SK-MEL-5 (cell line): ENCODE data around the gene CCDC180. TPM values are rescaled to one million over a fixed set of nuclear protein-coding genes. Genes with fewer than 3 reads are reported as not detected.
"Not testable (repeated sequence)": the region's sequence is repeated elsewhere in the genome, so short reads cannot be mapped to it uniquely, and the experiment has no call there.

Source experiments
- DNase-seq: peaks from one replicate; pipeline ENCODE4 v3.0.0-alpha.2; 2016; ENCODE audit warnings: low read depth, low spot score
- in situ Hi-C: cut with HindIII; loops from 2 replicates; pipeline ENCODE4 v1.10.0; 2016; ENCODE audit warnings: low sequenced_read_pairs, high pct_unique_total_duplicates, low pct_unique_long_range_greater_than_20kb
- polyA plus RNA-seq, 2 experiments: library from polyadenylated mRNA; depleted of rRNA; stranded (reverse); fragments of >200 nt; gene quantifications; 2 replicates each; pipeline ENCODE4 v1.2.3, GENCODE V29; 2015
- total RNA-seq: library from RNA; depleted of rRNA; stranded (reverse); fragments of >200 nt; shearing (Covaris generic); gene quantifications from 2 replicates; pipeline ENCODE4 v1.2.3, GENCODE V29; 2014; rRNA removed

Gene CCDC180
- 0.37 and 0.88 TPM in 2 replicates for total RNA-seq
- polyA plus RNA-seq (2015; cell fraction: cytosol; rRNA removed) = 0.09 TPM in 1 of 2 replicates, not detected in the other
- polyA plus RNA-seq (2015; cell fraction: nucleus; rRNA removed) = 0.51 and 0.70 TPM in 2 replicates

- in situ Hi-C loops = no loop called here
Measured at GRCh38 chr9:97307500-97308163, at the start of gene CCDC180. CCDC180 (plus strand) TSS chr9:97307659; CDS start chr9:97308064, 405 bp downstream.

DNA sequence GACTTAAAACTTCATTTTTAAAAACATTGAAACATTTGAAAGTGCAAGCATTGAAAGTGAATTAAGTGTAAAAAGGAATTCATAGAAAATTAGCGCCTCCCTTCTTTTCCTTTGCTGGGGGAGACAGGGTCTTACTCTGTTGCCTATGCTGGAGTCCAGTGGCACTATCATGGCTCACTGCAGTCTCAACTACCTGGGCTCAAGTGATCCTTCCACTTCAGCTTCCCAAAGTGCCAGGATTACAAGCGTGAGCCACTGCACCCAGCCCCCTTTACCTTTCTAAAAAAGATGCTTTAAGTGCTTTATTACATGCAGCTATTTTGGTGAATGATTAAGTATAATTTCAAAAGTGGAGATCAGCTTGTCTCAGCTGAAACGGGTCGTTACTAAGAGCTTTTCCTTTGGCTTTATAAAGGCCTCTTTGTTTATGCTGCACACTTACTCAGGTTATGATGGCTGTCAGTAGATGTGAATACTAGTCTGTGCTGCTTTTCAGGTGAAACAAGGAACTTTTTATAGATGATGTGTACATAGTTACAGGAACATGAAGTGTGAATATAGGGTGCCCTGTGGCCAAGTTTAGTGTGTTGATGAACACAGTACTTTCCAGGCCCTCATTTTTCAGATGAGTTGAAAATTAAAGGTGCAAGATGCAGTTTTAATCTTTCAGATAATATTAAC, 47.5 kb upstream of the CCDC180 start:
- peak; percentile 38 for DNase-seq
- in situ Hi-C loops = not testable (repeated sequence)

More at GRCh38 chr9:97307500-97308163, at the start of gene CCDC180:
- DNase-seq = no peak

GRCh38 chr9:97271292-97271691, 36.2 kb upstream of the CCDC180 start:
- no peak for DNase-seq
- in situ Hi-C loops = no loop called here

DNA sequence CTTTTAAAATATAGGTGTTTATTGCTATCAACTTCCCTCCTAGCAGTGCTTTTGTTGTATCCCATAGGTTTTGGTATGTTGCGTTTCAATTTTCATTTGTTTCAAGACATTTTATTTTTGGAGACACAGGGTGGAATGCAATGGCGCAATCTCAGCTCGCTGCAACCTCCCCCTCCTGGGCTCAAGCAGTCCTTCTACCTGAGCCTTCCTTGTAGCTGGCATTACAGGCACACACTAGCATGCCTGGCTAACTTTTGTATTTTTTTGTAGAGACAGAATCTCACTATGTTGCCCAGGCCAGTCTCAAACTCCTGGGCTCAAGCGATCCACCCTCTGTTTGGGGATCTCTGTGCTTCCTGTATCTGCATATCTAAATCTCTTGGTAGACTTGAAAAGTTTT, 35.4 kb upstream of the CCDC180 start:
- no peak for DNase-seq
- in situ Hi-C loops = no loop called here

GRCh38 chr9:97276310-97276852, 31.1 kb upstream of the CCDC180 start:
- in situ Hi-C loops = no loop called here
- no peak for DNase-seq

DNA sequence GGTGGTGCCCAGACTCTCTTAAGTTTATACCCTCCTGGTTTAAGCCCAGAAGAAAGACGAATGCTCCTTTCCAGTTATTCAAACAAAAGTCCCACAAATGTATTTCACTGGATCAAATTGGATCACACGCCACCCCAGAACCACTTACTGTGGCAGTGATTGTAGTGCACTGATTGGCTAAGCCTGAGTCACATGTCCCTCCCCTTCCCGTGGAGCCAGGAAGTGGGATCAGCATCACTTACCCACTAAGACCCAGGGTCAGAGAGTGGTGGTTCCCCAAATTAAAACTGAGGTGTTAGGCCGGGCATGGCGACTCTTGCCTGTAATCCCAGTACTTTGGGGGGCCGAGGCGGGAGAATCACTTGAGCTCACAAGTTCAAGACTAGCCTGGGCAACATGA, 29.5 kb upstream of the CCDC180 start:
- in situ Hi-C loops = no loop called here
- DNase-seq = no peak

GRCh38 chr9:97280755-97281330, 26.6 kb upstream of the CCDC180 start:
- in situ Hi-C loops = no loop called here
- no peak for DNase-seq

- in situ Hi-C loops = no loop called here
Measured at GRCh38 chr9:97283768-97284167, 23.7 kb upstream of the CCDC180 start.

DNA sequence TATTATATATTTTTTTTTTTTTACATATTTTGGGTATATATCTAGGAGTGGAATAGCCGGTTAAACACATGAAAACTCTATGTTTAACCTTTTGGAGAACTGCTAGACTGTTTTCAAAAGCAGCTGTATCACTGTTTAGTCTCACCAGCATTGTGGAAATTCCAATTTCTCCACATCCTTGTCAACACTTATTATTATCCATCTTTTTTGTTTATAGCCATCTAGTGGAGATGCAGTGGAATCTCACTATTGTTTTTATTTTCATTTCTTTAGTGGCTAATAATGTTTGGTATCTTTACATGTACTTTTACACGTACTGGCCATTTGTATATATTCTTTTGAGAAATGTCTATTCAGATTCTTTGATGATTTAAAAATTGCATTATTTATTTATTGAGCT, 22.7 kb upstream of the CCDC180 start:
- DNase-seq = no peak
- in situ Hi-C loops = no loop called here

More at GRCh38 chr9:97283768-97284167, 23.7 kb upstream of the CCDC180 start:
- no peak for DNase-seq

- DNase-seq = no peak
- in situ Hi-C loops = no loop called here
Measured at GRCh38 chr9:97292200-97292599, 15.3 kb upstream of the CCDC180 start.

DNA sequence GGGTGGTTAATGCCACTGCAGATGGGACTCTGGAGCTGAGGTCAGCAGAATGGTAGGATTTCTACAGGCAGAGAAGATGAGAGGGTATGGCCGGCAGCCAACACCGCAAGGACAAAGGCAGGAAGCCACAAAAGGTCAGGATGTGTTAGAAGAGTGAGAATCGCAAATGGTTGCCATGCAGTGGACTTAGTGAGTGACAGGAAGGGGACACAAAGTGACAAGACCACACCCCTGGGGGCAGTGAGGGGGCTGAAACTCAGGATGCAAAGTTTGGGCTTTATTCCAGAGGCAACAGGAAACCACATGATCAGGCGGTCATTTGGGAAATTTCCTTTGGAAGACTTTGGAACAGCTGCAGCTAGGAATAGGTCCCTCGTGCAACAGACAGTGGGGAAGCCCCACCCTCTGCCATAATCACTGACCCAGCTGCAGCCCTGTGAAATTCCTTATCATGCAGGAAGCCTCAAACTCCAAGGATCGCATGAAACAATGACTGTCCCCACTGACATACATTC, 14.2 kb upstream of the CCDC180 start:
- DNase-seq = peak; percentile 64
- in situ Hi-C loops = no loop called here

DNA sequence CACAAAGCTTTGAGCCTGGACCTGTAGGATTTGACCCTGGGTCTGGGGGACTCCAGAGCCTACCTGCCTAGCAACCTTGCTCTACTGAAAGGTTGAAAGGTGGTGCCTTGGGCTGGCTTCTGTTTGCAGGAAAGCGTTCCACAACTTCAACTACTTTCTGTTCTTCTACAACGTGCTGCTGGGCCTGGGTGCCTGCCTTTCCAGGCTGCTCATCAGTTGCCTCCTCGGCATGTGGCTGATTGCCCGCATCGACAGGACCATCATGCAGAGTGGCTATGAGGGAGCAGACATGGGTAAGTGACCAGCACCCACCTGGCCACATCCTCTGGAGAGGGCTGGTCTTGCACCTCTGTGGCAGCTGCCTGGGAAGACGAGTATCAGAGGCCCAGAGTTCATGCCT, 13.6 kb upstream of the CCDC180 start:
- in situ Hi-C loops = no loop called here
- no peak for DNase-seq

DNA sequence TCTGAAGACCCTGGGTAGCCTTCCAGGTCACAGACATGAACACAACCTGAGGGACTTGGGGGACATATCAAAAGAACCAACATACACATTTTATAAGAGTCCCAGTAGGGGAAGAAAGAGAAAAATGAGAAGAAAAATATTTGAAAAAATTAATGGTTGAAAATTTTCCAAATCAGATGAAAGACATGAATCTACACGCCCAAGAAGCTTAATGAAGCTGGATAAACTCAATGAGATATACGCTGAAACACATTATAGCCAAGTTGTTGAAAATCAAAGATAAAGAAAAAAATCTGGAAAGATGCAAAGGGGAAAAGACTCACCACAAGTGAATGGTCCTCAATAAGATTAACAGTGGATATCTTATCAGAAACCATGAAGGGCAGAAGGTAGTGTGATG, 9.6 kb upstream of the CCDC180 start:
- in situ Hi-C loops = no loop called here
- no peak for DNase-seq

GRCh38 chr9:97299809-97300414, 7.5 kb upstream of the CCDC180 start:
- in situ Hi-C loops = no loop called here
- no peak for DNase-seq

DNA sequence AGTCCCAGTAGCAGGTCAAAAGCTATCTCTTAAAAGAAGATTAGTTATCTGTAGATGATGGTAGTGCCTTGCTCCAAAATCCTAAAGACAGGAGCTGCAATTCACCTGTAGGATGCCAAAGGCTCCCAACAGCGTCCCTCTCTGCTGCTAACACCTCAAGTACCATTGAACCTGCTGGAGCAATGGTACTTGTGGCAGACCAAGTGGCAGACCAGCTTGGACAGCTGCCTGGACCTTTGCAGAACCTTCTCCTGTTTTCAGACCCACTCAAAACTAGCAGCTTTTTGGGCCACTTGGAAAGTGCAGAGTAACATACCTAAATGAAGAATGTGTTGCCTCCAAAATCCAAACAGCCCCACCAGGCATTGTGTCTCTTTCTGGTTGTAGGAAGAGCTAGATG, 6.9 kb upstream of the CCDC180 start:
- no peak for DNase-seq
- in situ Hi-C loops = no loop called here

- in situ Hi-C loops = no loop called here
- DNase-seq = no peak
Measured at GRCh38 chr9:97301974-97302373, 5.5 kb upstream of the CCDC180 start.

GRCh38 chr9:97304586-97304985, 2.9 kb upstream of the CCDC180 start:
- in situ Hi-C loops = no loop called here
- no peak for DNase-seq
